Upper lobe of left lung (tissue), 6 donors: ENCODE measurements around the gene MIEF1. TPM values are rescaled to one million over a fixed set of nuclear protein-coding genes. Genes with fewer than 3 reads are reported as not detected.

Experiments
- ATAC-seq, 2 donors: fragments of 200-7000 bp; cut with Tn5 transposase; one replicate each; pipeline ENCODE4 v1.9.1; 2022; ENCODE audit warnings: mild to moderate bottlenecking in 2 of 2, moderate library complexity in 2 of 2; ENCODE audit not compliant: low FRiP score in 2 of 2
- DNase-seq, 2 donors: peaks; one replicate each; pipeline ENCODE4 v3.0.0-alpha.2; 2019 to 2020
- H3K27ac ChIP-seq, 4 donors: fragments of 200-600 bp; sonication (generic); one replicate each; pipeline ENCODE4 v1.5.1; 2016 to 2019
- H3K27me3 ChIP-seq, 4 donors: fragments of 200-600 bp; sonication (generic); one replicate each; pipeline ENCODE4 v1.5.1; 2017 to 2019
- H3K36me3 ChIP-seq, 4 donors: fragments of 200-600 bp; sonication (generic); one replicate each; pipeline ENCODE4 v1.5.1; 2016 to 2019
- H3K4me1 ChIP-seq, 4 donors: fragments of 200-600 bp; sonication (generic); one replicate each; pipeline ENCODE4 v1.5.1; 2018 to 2019
- H3K4me3 ChIP-seq, 4 donors: fragments of 200-600 bp; sonication (generic); one replicate each; pipeline ENCODE4 v1.5.1; 2017 to 2019; ENCODE audit warnings: mild to moderate bottlenecking in 2 of 4, moderate library complexity in 1 of 4
- H3K9me3 ChIP-seq, 4 donors: fragments of 200-600 bp; sonication (generic); one replicate each; pipeline ENCODE4 v1.5.1; 2018 to 2019
- CTCF ChIP-seq, 6 experiments: fragments of 450-650 bp in 4 of 6; fragments of 200-600 bp in 2 of 6; sonication (generic) in 2 of 6; IDR thresholded peaks; one replicate each; pipeline ENCODE4 v1.5.1; 2016 to 2019; ENCODE audit warnings: antibody characterized with exemption in 6 of 6
- EP300 ChIP-seq, 4 donors: sonication (generic); formaldehyde crosslinking; IDR thresholded peaks; one replicate each; pipeline ENCODE4 v1.5.1; 2017; ENCODE audit warnings: antibody characterized with exemption in 4 of 4, control low read depth in 2 of 4
- POLR2A ChIP-seq, 4 donors: fragments of 450-650 bp; IDR thresholded peaks; one replicate each; pipeline ENCODE4 v1.5.1; 2016 to 2017; ENCODE audit warnings: antibody characterized with exemption in 4 of 4, mild to moderate bottlenecking in 2 of 4
- POLR2AphosphoS5 ChIP-seq, 2 donors: sonication (generic); formaldehyde crosslinking; IDR thresholded peaks; one replicate each; pipeline ENCODE4 v1.5.1; 2017; ENCODE audit warnings: antibody characterized with exemption in 2 of 2
- WGBS, 2 donors: methylation state at CpG; one replicate each; pipeline ENCODE4 v1.1.5; 2017 to 2018; 5-methylcytosine and 5-hydroxymethylcytosine counted together
- total RNA-seq, 6 donors: library from RNA; depleted of rRNA in 4 of 6; stranded (reverse); fragments of >200 nt in 4 of 6; gene quantifications; one replicate each; pipeline versions ENCODE4 v1.1.0 to v1.2.1, GENCODE V29; 2016 to 2021
- donor health status: DM: no; HTN: no; CAD: no; lungs with moderate emphysema.
- donor health status: DM: no; HTN: yes; CAD: no; lungs with severe emphysema.

The MIEF1 gene
- 10 to 100 TPM; 10.5 to 35.3 (median 25.6) TPM for total RNA-seq

DNA sequence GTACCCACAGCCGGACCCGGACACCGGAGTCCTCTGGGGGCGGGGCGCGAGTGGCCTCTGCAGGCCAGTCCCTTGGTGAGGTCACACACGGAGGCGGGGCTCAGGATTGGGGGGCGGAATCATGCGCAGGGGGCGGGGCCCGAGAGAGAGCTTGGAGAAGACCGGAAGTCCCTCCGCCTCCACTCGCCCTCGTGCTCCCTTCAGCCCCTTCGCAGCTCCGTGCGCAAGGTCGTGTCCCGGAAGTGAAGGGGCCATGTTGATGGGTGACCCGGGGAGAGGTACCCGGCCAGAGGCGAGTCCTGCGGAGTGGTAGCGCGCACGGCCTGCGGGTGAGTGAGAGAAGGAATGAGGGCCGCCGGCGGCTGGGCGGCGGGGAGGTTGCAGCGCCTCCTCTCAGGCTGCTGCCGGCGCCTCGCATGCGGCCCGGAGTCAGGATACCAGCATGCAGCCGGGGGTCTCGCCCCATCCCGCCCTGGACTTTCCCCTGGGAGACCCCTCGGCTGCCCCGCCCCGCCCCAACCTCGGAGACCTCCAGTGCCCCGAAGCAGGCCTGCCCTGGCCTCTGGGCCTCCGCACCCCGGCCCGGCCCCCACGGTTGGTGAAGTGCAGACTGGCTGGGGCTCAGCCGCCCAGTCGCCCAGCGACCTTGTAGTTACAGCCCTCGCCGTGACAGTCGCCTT, at the start of gene MIEF1:
Gene MIEF1 (plus strand): TSS at position 182 of the 680 bp plus-strand sequence. CDS start 9,005 bp downstream, outside the sequence.
- Histone ChIP-seq H3K27ac (peak within 1 kb of the TSS; percentile 78 to 89 (median 84)), H3K27me3 (no peaks in the 10 kb centered on the region), H3K36me3 (peaks cover 19 to 34% (median 29%) of the 10 kb centered on the region in 4 donors), H3K4me1 (peaks cover 26 to 34% (median 32%) of the 10 kb centered on the region in 4 donors), H3K4me3 (peak within 1 kb of the TSS; percentile 84 to 100 (median 94)), H3K9me3 (no peaks in the 10 kb centered on the region)
- 0% methylated on average over 5 to 50 of the region's 58 CpGs for WGBS, 2 donors
- peak; percentile 99 for ATAC-seq
- TF ChIP-seq POLR2A (IDR thresholded peaks at IDR 0.05) (peak in 2 of 4 donors; percentile 24 to 62), POLR2AphosphoS5 (IDR thresholded peaks at IDR 0.05) (peak; percentile 88 to 95), CTCF (IDR thresholded peaks at IDR 0.05) (peak in 2 of 6 experiments; percentile 7 to 32), EP300 (IDR thresholded peaks at IDR 0.05) (no peak)
- DNase-seq, result peak; percentile 96 to 99

- no peak overlapping the region for H3K4me3 ChIP-seq
- H3K27me3 ChIP-seq, result peaks cover 0 to 15% (median 5%) of the 10 kb centered on the region in 4 donors
- 64 to 65% methylated on average over 5 to 6 of the region's 6 CpGs for WGBS, 2 donors
- H3K36me3 ChIP-seq, result no peaks in the 10 kb centered on the region
- H3K27ac ChIP-seq, result peak overlapping the region in 1 of 4 donors; percentile 0
- DNase-seq (no peak), ATAC-seq (no peak)
- H3K4me1 ChIP-seq, result peaks cover 0 to 29% (median 3%) of the 10 kb centered on the region in 4 donors
- no peaks in the 10 kb centered on the region for H3K9me3 ChIP-seq
- TF ChIP-seq CTCF (IDR thresholded peaks at IDR 0.05) (no peak), POLR2A (IDR thresholded peaks at IDR 0.05) (no peak), POLR2AphosphoS5 (IDR thresholded peaks at IDR 0.05) (peak in 1 of 2 donors; percentile 17), EP300 (IDR thresholded peaks at IDR 0.05) (peak in 1 of 4 donors; percentile 24)
These were observed 49.4 kb upstream of the MIEF1 start for GRCh38 chr22:39452740-39453040.

DNA sequence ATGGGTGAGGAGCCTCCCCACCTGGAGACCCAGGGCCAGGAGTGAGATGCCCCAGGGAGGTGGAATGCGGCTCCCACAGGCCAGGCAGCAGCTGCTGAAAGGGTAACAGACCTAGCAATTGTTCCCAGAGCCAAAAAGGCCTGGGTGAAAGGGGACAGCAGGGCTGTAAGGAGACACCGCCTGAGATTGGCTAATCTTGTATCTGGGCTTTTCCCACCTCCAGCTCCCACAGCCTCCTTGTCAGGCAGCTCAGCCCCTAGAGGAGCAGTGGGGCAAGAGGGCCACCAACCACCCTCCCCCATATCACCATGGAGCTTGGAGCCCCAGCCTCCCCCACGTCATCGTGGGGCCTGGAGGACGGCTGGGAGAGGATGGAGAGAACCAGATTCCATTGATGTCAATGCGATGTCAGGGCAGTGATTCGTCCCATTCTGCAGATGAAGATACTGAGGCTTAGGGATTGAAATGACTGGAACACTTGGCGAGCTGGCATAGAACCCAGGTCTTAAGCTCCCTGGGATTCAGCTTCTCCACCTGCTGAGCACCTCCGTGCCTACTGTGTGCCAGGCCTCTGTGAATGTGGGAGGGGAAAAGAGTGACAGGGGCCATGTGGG, 48.2 kb upstream of the MIEF1 start:
- Histone ChIP-seq H3K36me3 (no peaks in the 10 kb centered on the region), H3K9me3 (no peaks in the 10 kb centered on the region), H3K4me3 (no peak overlapping the region), H3K27ac (peak overlapping the region in 1 of 4 donors; percentile 1), H3K27me3 (peaks cover 0 to 22% (median 10%) of the 10 kb centered on the region in 4 donors), H3K4me1 (peaks cover 0 to 39% (median 9%) of the 10 kb centered on the region in 4 donors)
- TF ChIP-seq CTCF (IDR thresholded peaks at IDR 0.05) (no peak), POLR2A (IDR thresholded peaks at IDR 0.05) (no peak), POLR2AphosphoS5 (IDR thresholded peaks at IDR 0.05) (no peak), EP300 (IDR thresholded peaks at IDR 0.05) (no peak)
- DNase-seq (no peak), ATAC-seq (no peak)
- 71 to 76% methylated on average over 5 to 8 of the region's 9 CpGs for WGBS, 2 donors

DNA sequence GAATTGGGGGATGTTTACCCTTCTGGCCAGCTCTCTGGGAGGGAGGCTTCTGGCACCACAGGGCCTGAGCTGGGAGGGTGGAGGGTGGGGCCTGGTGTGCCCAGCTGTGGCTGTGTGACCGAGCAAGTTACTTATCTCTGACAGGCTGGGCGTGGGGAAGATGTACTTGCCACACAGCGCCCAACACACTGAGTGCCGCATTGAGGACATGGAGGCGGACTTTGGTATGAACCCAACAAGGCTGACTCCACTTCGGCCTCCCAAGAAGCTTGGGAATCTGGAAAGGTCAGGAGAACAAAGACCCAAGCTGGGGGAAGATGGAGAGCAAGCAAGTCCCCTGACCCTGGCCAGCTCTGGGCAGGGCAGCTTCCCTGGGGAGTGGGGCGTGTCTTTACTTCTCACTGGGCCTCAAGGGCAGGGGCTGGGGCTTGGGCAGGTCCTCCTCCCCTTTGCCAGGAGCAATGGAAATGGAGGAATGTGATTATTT, 47.7 kb upstream of the MIEF1 start:
- Histone ChIP-seq H3K9me3 (no peaks in the 10 kb centered on the region), H3K4me3 (no peak overlapping the region), H3K27ac (peak overlapping the region in 2 of 4 donors; percentile 1 to 24), H3K36me3 (no peaks in the 10 kb centered on the region), H3K4me1 (peaks cover 0 to 39% (median 9%) of the 10 kb centered on the region in 4 donors), H3K27me3 (peaks cover 0 to 22% (median 10%) of the 10 kb centered on the region in 4 donors)
- DNase-seq, result no peak
- 58 to 80% methylated on average over 1 to 7 of the region's 7 CpGs for WGBS, 2 donors
- peak in 1 of 2 donors; percentile 29 for TF ChIP-seq POLR2AphosphoS5 (IDR thresholded peaks at IDR 0.05)
- no peak for TF ChIP-seq POLR2A (IDR thresholded peaks at IDR 0.05)
- TF ChIP-seq CTCF (IDR thresholded peaks at IDR 0.05), result no peak
- no peak for TF ChIP-seq EP300 (IDR thresholded peaks at IDR 0.05)
- ATAC-seq, result peak in 1 of 2 donors; percentile 18
